Bronchial epithelial cell (primary cell): Measurements from ENCODE around the gene GPAT3. TPM values are rescaled to one million over a fixed set of nuclear protein-coding genes. Genes with fewer than 3 reads are reported as not detected.

ENCODE experiments used
- DNase-seq: peaks from one replicate; pipeline ENCODE4 v3.0.0-alpha.2; 2010; ENCODE audit warnings: low read depth
- FAIRE-seq: peaks from 2 replicates; lab custom pipeline; 2011; peaks lifted over from hg19 to GRCh38; lab: Jason Lieb, UNC
- H3K27me3 ChIP-seq: 2 replicates; pipeline ENCODE4 v1.5.1; 2011; ENCODE audit warnings: low read length; ENCODE audit not compliant: control insufficient read depth, insufficient read depth
- H3K36me3 ChIP-seq: 2 replicates; pipeline ENCODE4 v1.5.1; 2011; ENCODE audit warnings: low read length; ENCODE audit not compliant: control insufficient read depth, insufficient read depth
- H3K4me3 ChIP-seq: 2 replicates; pipeline ENCODE4 v1.5.1; 2011; ENCODE audit warnings: mild to moderate bottlenecking, low read depth, low read length, control low read depth
- CTCF ChIP-seq: IDR thresholded peaks from 2 replicates; pipeline ENCODE4 v1.5.1; 2011; ENCODE audit warnings: mild to moderate bottlenecking, moderate library complexity, low read length, control low read depth, inconsistent platforms; ENCODE audit not compliant: insufficient read depth, severe bottlenecking
- total RNA-seq: library from RNA; depleted of rRNA; stranded (reverse); fragments of >200 nt; gene quantifications from 2 replicates; pipeline ENCODE4 v1.2.1, GENCODE V29; 2014

The GPAT3 gene
- total RNA-seq, 1 donor from 2014 or later = 4.5 TPM

GRCh38 chr4:83561381-83561780, 25.5 kb downstream of the GPAT3 start:
- peak; percentile 60 for FAIRE-seq
- TF ChIP-seq CTCF = no peak
- Histone ChIP-seq H3K4me3 (no peak overlapping the region), H3K27me3 (peaks cover 2% of the 10 kb centered on the region), H3K36me3 (no peaks in the 10 kb centered on the region)
- DNase-seq = peak; percentile 95

- no peaks in the 10 kb centered on the region for H3K36me3 ChIP-seq
- FAIRE-seq = no peak
Observed at GRCh38 chr4:83563998-83564397, 28.1 kb downstream of the GPAT3 start.

GRCh38 chr4:83568062-83568461, 32.2 kb downstream of the GPAT3 start:
- H3K4me3 ChIP-seq = no peak overlapping the region
- H3K36me3 ChIP-seq = no peaks in the 10 kb centered on the region
- no peaks in the 10 kb centered on the region for H3K27me3 ChIP-seq
- FAIRE-seq = no peak
- DNase-seq = no peak
- TF ChIP-seq CTCF = no peak

More at GRCh38 chr4:83563998-83564397, 28.1 kb downstream of the GPAT3 start:
- no peak for TF ChIP-seq CTCF
- Histone ChIP-seq H3K27me3 (peaks cover 2% of the 10 kb centered on the region), H3K4me3 (no peak overlapping the region)
- DNase-seq = no peak

GRCh38 chr4:83569429-83569828, 33.5 kb downstream of the GPAT3 start:
- FAIRE-seq (no peak), DNase-seq (no peak)
- TF ChIP-seq CTCF = no peak
- H3K4me3 ChIP-seq = no peak overlapping the region
- no peaks in the 10 kb centered on the region for H3K27me3 ChIP-seq
- H3K36me3 ChIP-seq = no peaks in the 10 kb centered on the region

GRCh38 chr4:83569987-83570386, 34.1 kb downstream of the GPAT3 start:
- FAIRE-seq (peak; percentile 93), DNase-seq (peak; percentile 91)
- Histone ChIP-seq H3K36me3 (no peaks in the 10 kb centered on the region), H3K27me3 (no peaks in the 10 kb centered on the region), H3K4me3 (no peak overlapping the region)
- no peak for TF ChIP-seq CTCF

GRCh38 chr4:83572848-83573247, 36.9 kb downstream of the GPAT3 start:
- H3K36me3 ChIP-seq = no peaks in the 10 kb centered on the region
- no peaks in the 10 kb centered on the region for H3K27me3 ChIP-seq
- no peak for FAIRE-seq
- TF ChIP-seq CTCF = no peak
- no peak overlapping the region for H3K4me3 ChIP-seq
- DNase-seq = no peak
